SK-N-SH treated with all-trans-retinoic acid at 6 μM for 48 hours (cell line): ENCODE measurements around the gene PLXNA4.

Source experiments
- ATAC-seq: fragments of 200-7000 bp; cut with Tn5 transposase; 3 replicates; pipeline ENCODE4 v1.9.1; 2020; ENCODE audit warnings: mild to moderate bottlenecking, moderate library complexity
- BACH2 ChIP-seq: fragments of 250-450 bp; sonication (Bioruptor Pico); IDR thresholded peaks from 2 replicates; pipeline ENCODE4 v1.9.0; 2021; ENCODE audit warnings: mild to moderate bottlenecking, borderline replicate concordance
- CREB5 ChIP-seq: fragments of 250-450 bp; sonication (Bioruptor Pico); IDR thresholded peaks from 2 replicates; pipeline ENCODE4 v1.5.1; 2020; ENCODE audit warnings: low read depth, mild to moderate bottlenecking, moderate library complexity
- GLIS3 ChIP-seq: fragments of 250-450 bp; sonication (Bioruptor Pico); IDR thresholded peaks from 2 replicates; pipeline ENCODE4 v1.5.0; 2020; ENCODE audit warnings: mild to moderate bottlenecking, moderate library complexity
- PATZ1 ChIP-seq: fragments of 250-450 bp; sonication (Bioruptor Pico); IDR thresholded peaks from 2 replicates; pipeline ENCODE4 v1.8.0; 2020; ENCODE audit warnings: mild to moderate bottlenecking, moderate library complexity, borderline replicate concordance
- POU6F1 ChIP-seq: fragments of 250-450 bp; sonication (Bioruptor Pico); IDR thresholded peaks from 2 replicates; pipeline ENCODE4 v1.8.0; 2021; ENCODE audit warnings: low read depth, mild to moderate bottlenecking, moderate library complexity, borderline replicate concordance
- PPARA ChIP-seq: fragments of 250-450 bp; sonication (Bioruptor Pico); IDR thresholded peaks from 2 replicates; pipeline ENCODE4 v1.5.0; 2020; ENCODE audit warnings: mild to moderate bottlenecking, borderline replicate concordance
- TOX ChIP-seq: fragments of 250-450 bp; sonication (Bioruptor Pico); IDR thresholded peaks from 2 replicates; pipeline ENCODE4 v1.8.0; 2021; ENCODE audit warnings: mild to moderate bottlenecking, moderate library complexity, borderline replicate concordance
- TSHZ2 ChIP-seq: fragments of 250-450 bp; sonication (Bioruptor Pico); IDR thresholded peaks from 2 replicates; pipeline ENCODE4 v1.5.0; 2020; ENCODE audit warnings: mild to moderate bottlenecking, moderate library complexity
- ZFP3 ChIP-seq: fragments of 250-450 bp; sonication (Bioruptor Pico); IDR thresholded peaks from 2 replicates; pipeline ENCODE4 v1.5.0; 2020; ENCODE audit warnings: mild to moderate bottlenecking, moderate library complexity
- ZNF565 ChIP-seq: fragments of 450-650 bp; formaldehyde crosslinking; conservative IDR thresholded peaks from 2 replicates; pipeline ENCODE4 v1.5.0; 2020; ENCODE audit warnings: low read depth, mild to moderate bottlenecking, moderate library complexity
- ZNF70 ChIP-seq: fragments of 450-650 bp; formaldehyde crosslinking; IDR thresholded peaks from 2 replicates; pipeline ENCODE4 v1.5.0; 2020; ENCODE audit warnings: mild to moderate bottlenecking, moderate library complexity
- ZNF8 ChIP-seq: fragments of 450-650 bp; formaldehyde crosslinking; IDR thresholded peaks from 2 replicates; pipeline ENCODE4 v1.5.0; 2020; ENCODE audit warnings: mild to moderate bottlenecking, moderate library complexity

PLXNA4 gene

GRCh38 chr7:132073920-132074589 is 502.2 kb downstream of the PLXNA4 start:
- ATAC-seq, result no peak
- TF ChIP-seq PATZ1 (CRISPR knock-in tag) (no peak), ZFP3 (CRISPR knock-in tag) (no peak), CREB5 (CRISPR knock-in tag) (no peak), ZNF70 (no peak), TSHZ2 (CRISPR knock-in tag) (no peak), ZNF8 (CRISPR knock-in tag) (no peak), ZNF565 (CRISPR knock-in tag) (no peak), POU6F1 (CRISPR knock-in tag) (no peak), BACH2 (CRISPR knock-in tag) (no peak), GLIS3 (no peak), TOX (no peak), PPARA (CRISPR knock-in tag) (no peak)
